Stimulated activated CD8-positive, alpha-beta memory T cell treated with anti-CD3 and anti-CD28 coated beads, Interleukin-2, amount 100 ng/mL, for 48 hours (primary cell): ENCODE measurements around the gene IL16.
A peak's percentile ranks its signal among the peaks of the same experiment; 100 is the strongest.

Experiments used
- DNase-seq, 2 donors: peaks; one replicate each; pipeline ENCODE4 v3.0.0-alpha.2; 2020; ENCODE audit warnings: low read depth in 2 of 2

The IL16 gene

DNA sequence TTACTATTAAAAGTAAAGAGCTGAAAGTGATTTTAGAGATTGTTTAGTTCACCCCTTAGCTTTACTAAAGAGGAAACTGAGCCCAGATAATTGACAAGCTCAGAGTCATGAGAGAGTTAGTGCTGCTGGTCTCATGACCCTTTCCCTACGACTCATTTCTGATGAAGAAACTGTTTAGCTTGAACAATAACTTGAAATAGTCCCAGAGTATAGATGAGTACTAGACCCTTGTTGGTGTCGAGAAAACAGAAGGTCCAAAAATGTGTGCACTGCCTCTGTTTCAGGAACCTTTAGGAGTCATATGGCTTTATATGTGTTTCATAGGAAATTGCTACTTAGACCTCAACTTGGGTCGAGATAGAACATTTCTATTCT is 58.2 kb downstream of the IL16 start:
- no peak for DNase-seq

DNA sequence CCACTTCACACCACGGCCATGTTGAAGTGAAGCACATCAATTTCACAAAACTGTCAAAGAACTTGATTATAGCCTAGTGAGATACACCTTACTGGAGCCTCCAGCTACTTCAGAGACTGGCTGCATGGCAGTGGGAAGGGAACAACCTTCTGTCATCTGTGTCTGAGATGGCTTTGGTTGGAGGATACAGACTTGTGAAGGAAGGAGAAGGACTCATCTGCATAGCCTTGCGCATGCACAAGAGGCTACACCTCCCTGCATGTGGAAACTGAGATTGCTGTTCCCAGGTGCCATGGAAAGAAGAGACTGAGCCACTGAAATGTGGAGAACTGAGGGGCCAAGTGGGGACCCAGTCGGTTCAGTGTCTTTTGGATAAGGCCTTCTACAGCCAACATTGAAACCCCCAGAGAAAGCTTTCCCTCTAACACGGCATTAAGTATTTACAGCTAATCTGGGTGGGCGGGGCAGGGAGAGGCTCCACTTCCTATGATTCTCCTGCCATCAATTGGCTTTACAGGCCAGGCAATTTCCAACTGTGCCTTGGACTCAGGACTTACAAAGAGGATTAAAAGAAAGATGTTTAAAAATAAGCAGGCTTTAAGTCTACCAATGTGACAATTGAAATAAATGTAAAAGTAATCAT is 58.8 kb downstream of the IL16 start:
- no peak for DNase-seq

DNA sequence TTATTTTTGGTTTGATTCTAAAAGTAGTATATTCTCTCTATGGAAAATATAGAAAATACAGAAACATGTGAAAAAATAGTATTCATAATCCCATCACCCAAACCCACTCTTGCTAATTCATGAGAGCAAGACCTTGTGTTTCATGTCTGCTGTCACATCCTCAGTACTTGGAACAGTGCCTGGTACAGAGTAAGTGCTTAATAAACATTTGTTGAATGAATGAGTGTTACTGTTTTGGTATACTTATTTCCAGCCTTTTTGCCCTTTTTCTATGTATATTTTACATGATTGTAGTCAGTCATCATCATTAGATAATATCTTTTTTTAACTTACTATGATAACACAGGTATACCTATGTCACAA is 59.3 kb downstream of the IL16 start:
- no peak for DNase-seq

DNA sequence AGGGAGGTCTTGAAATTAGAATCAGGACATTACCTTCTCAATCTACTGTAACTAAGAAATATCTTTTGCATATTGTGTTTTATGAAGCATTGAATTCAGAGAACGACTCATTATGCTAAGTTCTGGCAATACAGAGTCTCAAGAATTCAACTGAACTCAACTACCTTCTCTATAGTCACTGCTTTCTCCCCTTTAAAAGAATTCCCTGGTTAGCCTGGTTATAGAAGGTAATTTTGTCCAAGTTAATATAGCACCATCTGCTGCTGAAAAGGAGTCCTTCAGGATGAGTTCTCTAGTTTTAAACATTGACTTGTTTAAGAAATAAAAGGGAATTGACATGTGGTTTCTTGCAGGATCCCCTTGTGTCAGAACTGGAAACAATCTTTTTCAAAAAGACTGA is 60.2 kb downstream of the IL16 start:
- no peak for DNase-seq

DNA sequence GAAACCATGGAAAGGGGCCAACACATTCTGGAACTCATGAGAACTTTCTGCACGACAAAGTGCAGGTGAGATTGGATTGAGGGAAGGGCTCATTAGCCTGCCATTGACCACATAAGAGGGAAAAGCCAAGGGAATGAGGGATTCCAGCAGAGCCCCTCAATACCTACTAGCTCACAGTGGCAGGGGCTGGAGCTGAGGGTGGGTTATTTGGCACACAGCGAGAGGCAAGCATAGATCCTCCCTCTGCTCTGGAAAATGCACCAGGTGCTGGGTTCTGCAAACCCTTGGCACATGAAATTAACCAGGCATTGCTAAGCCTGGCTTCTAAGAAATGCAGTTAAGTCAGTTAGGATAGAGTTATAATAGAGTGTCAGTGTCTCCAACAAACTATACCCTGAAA is 60.8 kb downstream of the IL16 start:
- no peak for DNase-seq

DNA sequence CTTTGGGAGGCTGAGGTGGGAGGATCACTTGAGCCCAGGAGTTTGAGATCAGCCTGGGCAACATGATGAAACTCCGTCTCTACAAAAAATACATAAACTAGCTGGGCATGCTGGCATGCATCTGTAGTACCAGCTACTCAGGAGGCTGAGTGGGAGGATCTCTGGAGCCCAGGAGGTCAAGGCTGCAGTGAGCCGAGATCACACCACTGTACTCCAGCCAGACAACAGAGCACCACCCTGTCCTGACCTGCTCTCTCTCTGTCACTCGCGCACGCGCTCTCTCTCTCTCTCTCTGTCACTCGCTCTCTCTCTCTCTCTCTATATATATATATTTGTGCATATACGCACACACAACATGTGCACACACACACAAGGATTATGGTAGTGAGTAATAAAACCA is 61.8 kb downstream of the IL16 start:
- DNase-seq: no peak

DNA sequence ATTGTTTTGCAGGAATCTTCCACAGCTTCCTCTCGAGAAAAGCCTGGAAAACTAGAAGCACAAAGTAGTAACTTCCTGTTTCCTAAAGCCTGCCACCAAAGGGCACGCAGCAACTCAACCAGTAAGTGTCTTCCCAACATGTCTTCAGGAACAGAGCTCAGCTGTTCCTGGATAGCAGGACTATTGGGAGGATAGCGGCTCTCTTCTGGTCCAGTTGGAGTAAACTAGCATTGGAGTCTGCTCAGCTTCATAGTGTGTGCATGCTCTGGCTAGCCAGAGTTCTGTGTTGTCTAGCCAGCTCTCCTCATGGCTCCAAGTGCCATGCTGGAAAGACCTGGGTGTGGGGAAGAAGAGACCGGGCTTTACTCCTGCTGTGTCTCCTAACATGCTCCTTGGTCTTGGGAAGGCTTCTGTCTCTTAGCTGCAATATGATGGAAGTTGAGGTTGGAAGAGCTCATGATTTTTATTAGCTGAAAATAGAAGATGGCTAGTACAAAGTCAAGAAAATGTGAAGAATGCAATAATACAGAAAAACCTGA is 63.1 kb downstream of the IL16 start:
- DNase-seq: no peak

DNA sequence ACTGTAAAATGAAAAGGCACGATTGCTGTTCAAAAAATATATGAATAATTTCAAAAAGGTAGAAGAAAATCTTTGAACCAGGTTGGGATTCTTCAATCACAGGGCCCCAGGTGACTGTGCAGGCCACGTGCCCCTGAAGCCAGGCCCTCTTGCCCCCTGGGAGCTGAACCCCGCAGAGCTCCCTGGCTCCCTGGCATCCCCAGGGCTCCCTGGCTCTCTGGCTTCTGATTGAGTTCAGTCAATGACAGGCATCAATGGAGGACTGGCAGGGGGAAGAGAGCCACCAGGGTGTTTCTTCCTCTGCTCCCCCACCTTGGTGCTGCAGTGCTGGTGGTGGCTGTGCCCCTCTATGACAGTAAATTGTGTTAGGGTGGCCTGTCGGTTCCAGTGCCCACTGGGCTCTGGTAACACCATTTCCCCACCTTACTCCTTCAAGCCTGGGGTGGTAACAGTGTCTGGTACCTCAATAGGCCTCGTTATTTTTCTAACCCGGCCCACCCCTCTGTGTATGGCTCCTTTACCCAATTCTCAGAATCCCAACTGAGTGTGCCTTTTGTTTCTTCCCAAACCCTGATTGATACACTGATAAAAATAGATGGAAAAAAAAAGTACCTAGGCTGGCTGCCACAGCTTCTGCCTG is 64.6 kb downstream of the IL16 start:
- no peak for DNase-seq

DNA sequence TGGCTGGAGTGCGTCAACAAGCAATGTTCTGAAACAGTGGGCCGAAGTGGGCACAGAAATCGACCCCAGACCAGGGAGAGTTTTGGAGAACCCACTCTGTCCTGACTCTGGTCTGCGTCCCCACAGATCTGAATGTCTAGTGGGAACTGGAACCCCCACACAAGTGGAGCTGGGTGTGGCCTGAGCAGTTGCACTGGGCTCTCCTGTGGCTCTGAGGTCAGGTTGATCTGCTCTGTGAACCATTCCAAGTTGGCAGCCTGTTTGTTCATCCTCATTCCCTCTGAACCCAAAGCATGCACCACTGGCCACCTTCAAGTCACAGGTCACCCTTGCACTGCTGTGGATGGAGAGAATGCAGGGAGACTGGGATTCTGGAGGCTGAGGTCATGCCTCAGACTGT is 66.8 kb downstream of the IL16 start:
- no peak for DNase-seq

DNA sequence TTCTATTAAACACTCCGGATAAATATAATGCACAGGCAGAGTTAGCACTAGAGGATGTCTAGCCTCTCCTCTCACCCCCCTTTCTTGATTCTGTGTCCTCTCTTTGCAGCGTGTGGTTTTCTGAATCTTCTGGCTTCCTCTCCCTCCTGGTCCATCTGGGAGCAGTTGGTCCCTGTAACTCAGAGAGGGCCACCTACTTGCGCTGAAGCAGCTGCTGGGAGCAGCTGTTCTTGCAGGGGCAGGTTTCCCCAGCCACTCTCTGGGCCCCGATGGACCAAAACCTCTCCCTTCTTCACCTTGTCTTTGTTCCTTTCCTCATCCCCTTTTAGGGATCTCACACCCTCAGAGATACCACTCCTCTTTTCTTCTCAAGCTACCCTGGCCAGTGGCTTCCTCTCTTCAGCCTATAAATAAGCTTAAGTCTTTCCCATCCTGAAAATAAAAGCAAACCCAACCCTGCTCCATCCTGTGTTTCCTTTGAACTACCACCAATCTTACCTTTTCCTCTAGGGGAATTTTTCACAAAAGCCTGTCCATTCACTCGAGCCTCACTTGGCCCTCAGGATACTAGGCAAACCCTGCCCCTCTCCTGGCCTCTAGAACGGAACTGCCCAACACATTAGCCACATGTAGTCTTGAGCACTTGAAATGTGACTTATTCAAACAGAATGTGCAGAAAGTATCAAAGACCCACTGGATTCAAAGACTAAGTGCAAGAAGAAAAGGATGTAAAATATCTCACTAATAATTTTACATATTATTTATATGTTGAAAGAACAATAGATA is 67.6 kb downstream of the IL16 start:
- DNase-seq: no peak

DNA sequence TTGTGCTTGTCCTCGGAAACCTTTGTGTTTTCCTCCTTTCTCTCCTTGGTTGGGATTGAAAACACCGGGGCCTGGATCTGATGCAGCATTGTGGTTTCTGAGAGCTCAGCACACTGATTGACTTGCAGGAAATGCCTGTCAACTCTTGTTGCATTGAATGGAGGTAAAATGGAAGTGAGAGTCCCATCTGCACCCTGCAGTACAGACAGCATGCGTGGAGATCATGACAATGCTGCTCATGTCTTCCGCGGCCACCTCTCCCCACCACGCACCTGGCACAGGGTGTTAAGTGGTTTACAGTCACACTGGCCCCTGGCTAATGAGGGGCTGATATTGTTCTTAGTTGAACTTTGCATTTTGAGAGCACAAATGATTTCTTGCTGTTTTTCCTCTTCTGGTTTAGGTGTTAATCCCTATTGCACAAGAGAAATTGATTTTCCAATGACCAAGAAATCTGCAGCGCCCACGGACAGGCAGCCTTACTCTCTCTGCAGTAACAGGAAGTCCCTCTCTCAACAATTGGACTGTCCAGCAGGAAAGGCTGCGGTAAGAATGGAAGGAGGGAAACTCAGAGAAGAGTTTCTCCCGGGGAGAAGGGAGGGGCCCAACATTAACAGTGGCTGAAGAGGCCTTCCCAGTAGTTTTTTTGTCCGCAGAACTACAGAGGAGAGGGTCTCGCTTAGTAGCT is 68.7 kb downstream of the IL16 start:
- no peak for DNase-seq

DNA sequence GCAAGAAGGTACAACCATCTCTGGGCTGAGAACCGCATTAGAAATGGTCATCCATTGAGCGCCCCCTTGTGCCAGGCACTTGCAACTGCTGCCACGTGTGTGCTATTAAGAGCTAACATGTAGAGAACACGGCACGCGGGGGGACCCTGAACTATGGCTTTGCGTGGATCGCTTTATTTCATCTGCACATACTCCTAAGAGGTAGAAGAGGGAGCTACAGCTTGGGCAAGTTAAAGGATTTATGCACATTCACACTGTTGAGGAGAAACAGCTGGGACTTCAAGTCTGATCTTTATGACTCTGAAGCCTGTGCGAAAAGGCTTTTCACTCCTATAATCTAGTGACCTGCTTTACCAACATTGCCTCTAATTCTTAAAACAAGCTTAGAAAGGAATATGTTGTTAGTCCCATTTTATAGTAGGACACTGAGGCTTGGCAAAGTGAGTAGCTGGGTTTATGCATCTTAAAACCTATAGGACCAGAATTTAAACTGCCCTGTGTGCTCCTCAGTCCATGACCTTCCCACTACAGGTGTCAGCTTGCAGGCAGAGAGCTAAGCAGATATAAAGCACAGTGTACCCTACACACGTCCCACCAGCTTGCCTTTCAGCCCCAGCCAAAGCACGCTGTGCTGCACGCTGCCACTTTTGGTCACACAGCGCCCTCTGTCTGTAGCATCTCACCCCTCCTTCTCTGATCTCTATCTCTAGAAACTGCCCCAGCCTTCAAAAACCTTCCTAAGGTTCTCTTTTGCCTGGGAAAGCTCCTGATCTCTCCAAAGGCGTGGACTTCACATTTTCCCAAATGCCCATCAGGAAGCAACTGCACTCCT is 69.5 kb downstream of the IL16 start:
- DNase-seq: peak; percentile 77 to 78

DNA sequence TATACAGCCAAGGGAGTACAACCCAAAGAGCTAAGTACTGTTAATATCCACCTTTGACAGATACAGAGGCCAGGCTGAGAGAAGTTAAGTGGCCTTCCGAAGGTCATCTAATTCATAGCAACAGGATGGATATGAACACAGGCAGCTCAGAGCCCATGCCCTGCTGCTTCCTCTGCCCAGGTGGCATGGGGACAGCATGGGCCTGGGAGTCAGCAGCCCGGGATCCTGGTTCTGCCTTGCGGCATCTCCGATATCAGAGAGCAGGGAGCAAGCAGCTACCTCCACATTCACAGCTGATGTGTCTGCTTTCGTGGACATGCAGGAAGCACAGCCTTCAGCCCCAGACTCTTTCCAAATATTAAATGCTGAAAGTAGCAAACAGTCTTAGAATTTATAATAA is 71.7 kb downstream of the IL16 start:
- DNase-seq: no peak

DNA sequence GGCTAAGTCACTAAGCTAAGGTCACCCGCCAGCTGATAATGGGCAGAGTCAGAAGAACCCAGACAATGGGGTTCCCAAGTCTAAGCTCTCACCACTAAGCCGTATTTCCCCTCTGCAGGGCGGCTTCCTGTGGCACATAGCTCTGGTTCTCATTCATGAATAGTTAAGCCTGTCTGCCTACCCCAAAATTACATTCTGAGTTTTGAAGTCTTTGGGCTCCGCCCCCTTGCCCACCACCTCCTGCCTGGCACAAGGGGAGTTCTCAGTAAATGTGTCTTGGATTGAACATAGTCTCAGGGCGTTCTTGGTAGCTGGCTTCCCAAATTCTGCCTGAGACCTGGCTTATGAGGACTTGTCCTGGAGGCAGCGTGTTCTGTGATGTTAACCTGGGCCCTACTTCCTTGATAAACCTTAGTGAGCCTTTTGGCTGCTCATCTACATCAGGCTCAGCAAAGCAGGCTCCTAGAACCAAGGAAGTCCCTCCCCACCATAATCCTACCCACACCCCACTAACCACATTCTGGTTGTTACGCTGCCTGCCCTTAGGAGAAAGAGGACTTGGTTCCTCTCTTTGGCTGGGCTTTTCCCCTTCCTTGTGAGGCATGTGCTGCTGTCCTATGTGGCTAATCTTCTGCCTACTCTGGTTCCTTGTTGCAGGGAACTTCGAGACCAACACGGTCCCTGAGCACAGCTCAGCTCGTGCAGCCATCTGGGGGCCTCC is 72.4 kb downstream of the IL16 start:
- DNase-seq: no peak

DNA sequence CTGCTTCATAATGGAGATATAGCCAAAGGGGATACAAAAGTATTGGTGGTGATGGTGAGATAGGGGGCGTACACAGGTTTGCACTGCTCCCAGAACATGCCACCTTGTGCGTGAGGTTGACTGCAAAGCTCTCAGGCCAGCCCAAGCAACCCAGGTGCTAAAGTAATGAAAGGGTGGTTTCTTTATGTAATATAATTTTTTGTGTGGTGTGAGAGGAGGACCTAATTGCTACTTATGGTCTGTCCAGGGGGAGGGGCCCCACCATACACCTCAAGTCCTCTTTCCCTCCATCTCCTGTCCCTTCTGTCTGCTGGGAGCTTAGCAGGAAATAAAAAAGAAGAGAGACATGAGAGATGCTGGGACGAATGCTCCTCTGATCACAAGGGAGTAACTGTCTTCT is 73.5 kb downstream of the IL16 start:
- DNase-seq: no peak

DNA sequence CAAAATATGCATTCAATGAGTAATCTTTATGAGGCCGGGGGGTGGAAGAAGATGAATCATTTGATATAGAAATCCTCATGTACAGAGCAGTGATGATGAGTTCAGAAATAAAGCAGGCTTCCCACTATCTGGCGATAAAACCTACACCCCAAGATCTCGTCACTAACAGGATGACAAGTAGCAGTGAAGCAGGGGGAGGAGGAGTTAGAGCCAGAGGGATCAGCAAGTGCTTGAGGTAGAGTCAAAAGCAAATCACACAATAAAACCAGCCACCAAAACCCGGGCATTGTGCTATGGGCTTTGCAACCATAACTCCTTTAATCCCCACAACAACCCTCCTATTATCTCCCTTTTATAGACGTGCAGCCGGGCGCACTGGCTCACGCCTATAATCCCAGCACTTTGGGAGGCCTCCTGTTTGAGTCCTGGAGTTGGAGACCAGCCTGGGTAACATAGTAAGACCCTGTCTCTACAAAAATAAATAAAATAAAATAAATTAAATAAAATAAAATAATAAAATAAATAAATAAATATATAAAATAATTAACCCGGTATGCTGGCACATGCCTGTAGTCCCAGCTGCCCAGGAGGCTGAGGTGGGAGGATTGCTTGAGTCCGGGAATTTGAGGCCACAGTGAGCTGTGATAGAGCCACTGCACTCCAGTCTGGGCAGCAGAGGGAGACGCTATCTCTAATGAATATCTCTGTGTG is 74.3 kb downstream of the IL16 start:
- no peak for DNase-seq

DNA sequence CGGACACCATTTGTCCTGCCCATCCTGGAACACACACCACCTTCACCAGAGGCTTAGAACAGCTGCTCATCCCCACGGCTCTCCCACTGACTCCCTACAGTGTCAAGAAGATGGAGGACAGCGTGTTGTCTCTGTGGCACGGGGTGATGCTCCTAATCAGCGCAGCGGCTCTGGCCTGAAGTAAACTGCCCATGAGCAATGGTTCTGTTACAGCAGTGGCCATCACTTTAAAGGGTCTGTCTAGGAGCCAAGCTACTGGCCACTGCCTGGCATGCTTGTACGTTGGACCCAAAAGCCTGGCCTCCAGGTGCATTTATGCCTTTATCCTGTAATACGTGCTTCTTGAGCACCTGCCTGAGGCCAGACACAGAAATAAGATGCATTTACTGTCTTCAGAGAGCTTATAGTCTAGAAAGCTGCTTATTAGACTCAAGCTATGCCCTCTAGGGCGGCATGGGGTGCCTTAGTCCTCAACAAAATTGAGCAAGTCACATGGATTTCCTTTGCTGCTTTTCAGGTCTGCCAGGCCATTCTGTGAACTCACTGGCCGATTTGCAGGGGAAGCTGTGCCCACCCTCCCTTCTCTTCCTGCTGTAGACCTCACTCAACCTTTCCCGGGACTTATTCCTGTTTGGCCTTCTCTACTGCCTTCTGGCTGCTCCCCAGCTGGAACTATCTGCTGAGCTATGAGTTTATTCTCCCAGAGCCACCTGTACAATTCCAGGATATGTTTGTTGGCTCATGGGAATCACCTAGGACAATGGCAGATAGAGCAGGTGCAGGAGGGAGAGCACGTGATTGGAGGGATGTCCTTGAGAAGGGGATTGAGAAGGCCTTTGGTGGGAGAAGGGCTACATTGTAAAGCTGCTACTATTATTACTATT is 75.3 kb downstream of the IL16 start:
- no peak for DNase-seq

DNA sequence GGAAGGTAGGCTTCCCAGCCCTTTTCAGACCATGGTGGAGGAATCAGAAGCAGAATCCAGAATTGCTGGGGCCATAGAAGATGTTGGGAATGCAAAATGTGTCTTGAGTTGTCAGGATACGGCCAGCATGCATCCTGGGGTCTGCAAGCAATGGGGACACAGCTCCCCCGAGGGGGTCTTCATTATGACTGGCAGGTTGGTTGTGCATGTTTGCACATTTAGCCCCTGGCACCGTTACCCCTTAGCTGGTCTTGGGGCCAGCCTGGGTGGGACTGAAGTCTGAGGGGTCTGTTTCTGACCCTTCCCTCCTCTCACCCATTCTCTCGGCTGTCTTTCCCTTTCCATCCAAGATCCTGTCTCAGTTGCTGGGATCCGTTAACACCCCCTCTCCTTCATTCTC is 76.5 kb downstream of the IL16 start:
- DNase-seq: no peak

DNA sequence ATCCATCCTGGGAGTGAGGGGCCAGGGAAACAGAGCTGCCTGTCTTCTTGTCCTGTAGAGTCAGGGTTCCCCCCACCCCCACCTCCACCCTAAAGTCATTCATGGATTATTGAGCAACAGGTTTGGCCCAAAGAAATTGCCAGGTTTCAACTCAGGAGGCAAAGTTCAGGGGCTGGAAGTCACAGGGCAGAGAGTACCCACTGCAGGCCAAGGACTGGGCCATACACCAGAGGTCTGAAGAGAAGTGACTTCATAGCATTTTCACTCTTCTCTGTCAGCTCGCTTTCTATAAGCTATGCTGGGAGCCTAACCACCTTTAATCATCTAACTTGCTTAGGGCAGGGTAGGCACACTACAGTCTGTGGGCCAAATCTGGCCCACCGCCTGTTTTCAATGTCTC is 77.2 kb downstream of the IL16 start:
- no peak for DNase-seq
